K562 (cell line): ENCODE results near the gene TBC1D20. TPM values are rescaled to one million over a fixed set of nuclear protein-coding genes. Genes with fewer than 3 reads are reported as not detected.
A peak's percentile ranks its signal among the peaks of the same experiment; 100 is the strongest.

Experiments
- ATAC-seq: fragments of 200-7000 bp; cut with Tn5 transposase; 3 replicates; pipeline ENCODE4 v1.9.1; 2020; ENCODE audit warnings: moderate library complexity
- BruUV-seq: library from RNA; stranded (reverse); fragments of 400-500 nt; replicated peaks from 2 replicates; lab custom pipeline; 2021; lab: Mats Ljungman, UMichigan
- CTCF ChIA-PET: fragments of 300-600 bp; formaldehyde crosslinking; extraction: SDS; loops from one replicate; lab custom pipeline; 2021; ENCODE audit warnings: low intra/inter-chr PET ratio; lab: Yijun Ruan, JAX
- POLR2A ChIA-PET: fragments of 300-600, 350-650 bp; sonication (Branson Sonifier 250); formaldehyde crosslinking; extraction: SDS; loops from one replicate; lab custom pipeline; 2021; ENCODE audit warnings: antibody characterized with exemption, inconsistent platforms; lab: Yijun Ruan, JAX
- DNase-seq, 4 experiments: peaks; one replicate each; pipeline versions ENCODE4 v3.0.0 to v3.0.0-alpha.2; 2011 to 2018; ENCODE audit warnings: low spot score in 3 of 4, mixed read lengths in 3 of 4; ENCODE audit errors: extremely low read depth in 1 of 4
- FAIRE-seq: peaks from 2 replicates; lab custom pipeline; 2011; peaks lifted over from hg19 to GRCh38; lab: Jason Lieb, UNC
- H2AFZ ChIP-seq: 2 replicates; pipeline ENCODE4 v1.6.0; 2011; ENCODE audit warnings: low read depth, low read length, control low read depth, inconsistent platforms
- H3K27ac ChIP-seq: fragments of 200-600 bp; 3 replicates; pipeline ENCODE4 v1.8.0; 2011; ENCODE audit warnings: low read depth, mild to moderate bottlenecking, control low read depth, inconsistent platforms, low read length, moderate library complexity, mixed read lengths; ENCODE audit errors: extremely low read depth
- H3K27me3 ChIP-seq, 2 experiments: fragments of 300-600 bp in 1 of 2; 2 replicates in 1 of 2; 3 replicates in 1 of 2; pipeline versions ENCODE4 v1.6.0 to v1.8.0; 2011; ENCODE audit warnings: inconsistent platforms in 2 of 2, low read length in 2 of 2, mild to moderate bottlenecking in 1 of 2, mixed read lengths in 1 of 2, moderate library complexity in 1 of 2; ENCODE audit not compliant: control insufficient read depth in 2 of 2, insufficient read depth in 2 of 2
- H3K36me3 ChIP-seq: fragments of 300-600 bp; 3 replicates; pipeline ENCODE4 v1.8.0; 2011; ENCODE audit warnings: mild to moderate bottlenecking, low read length, inconsistent platforms; ENCODE audit not compliant: control insufficient read depth, insufficient read depth
- H3K4me1 ChIP-seq, 2 experiments: fragments of 200-600 bp in 1 of 2; replicated peaks in 1 of 2; 2 replicates in 1 of 2; 3 replicates in 1 of 2; pipeline versions ENCODE4 v1.5.1 to v1.8.0; 2011; ENCODE audit warnings: inconsistent platforms in 2 of 2, low read length in 2 of 2, mild to moderate bottlenecking in 1 of 2, mixed read lengths in 1 of 2, moderate library complexity in 1 of 2; ENCODE audit not compliant: control insufficient read depth in 2 of 2, insufficient read depth in 2 of 2
- H3K4me2 ChIP-seq: 2 replicates; pipeline ENCODE4 v1.6.1; 2011; ENCODE audit warnings: low read length, control low read depth, inconsistent platforms, mixed read lengths; ENCODE audit not compliant: insufficient read depth
- H3K4me3 ChIP-seq: fragments of 200-600 bp; sonication (generic), shearing (Covaris generic); 2 replicates; pipeline ENCODE4 v1.5.1; 2016; ENCODE audit warnings: control low read depth, inconsistent platforms
- H3K79me2 ChIP-seq: fragments of 200-600 bp; 3 replicates; pipeline ENCODE4 v1.8.0; 2011; ENCODE audit warnings: low read length, inconsistent platforms; ENCODE audit not compliant: control insufficient read depth, insufficient read depth
- H3K9ac ChIP-seq, 2 experiments: 2 replicates each; pipeline versions ENCODE4 v1.6.0 to v1.6.1; 2011; ENCODE audit warnings: low read depth in 2 of 2, low read length in 2 of 2, control low read depth in 1 of 2, inconsistent platforms in 1 of 2, mild to moderate bottlenecking in 1 of 2, mixed read lengths in 1 of 2; ENCODE audit not compliant: insufficient read depth in 1 of 2
- H3K9me1 ChIP-seq: one replicate; pipeline ENCODE4 v1.6.0; 2011; ENCODE audit warnings: inconsistent platforms, mild to moderate bottlenecking, low read length, moderate library complexity; ENCODE audit not compliant: control insufficient read depth, insufficient read depth
- H3K9me3 ChIP-seq: replicated peaks from 2 replicates; pipeline ENCODE4 v1.5.1; 2011; ENCODE audit warnings: low read depth, low read length, inconsistent platforms; ENCODE audit not compliant: control insufficient read depth, insufficient read depth
- H4K20me1 ChIP-seq: replicated peaks from 2 replicates; pipeline ENCODE4 v1.6.1; 2011; ENCODE audit warnings: low read length, inconsistent platforms, mixed read lengths; ENCODE audit not compliant: control insufficient read depth, insufficient read depth
- ESRRA ChIP-seq: fragments of 450-650 bp; IDR thresholded peaks from 2 replicates; pipeline ENCODE4 v1.6.1; 2014; ENCODE audit warnings: low read depth, mild to moderate bottlenecking, moderate library complexity, borderline replicate concordance
- ETV1 ChIP-seq: fragments of 450-650 bp; conservative IDR thresholded peaks from 2 replicates; pipeline ENCODE4 v1.6.1; 2016; ENCODE audit warnings: missing genetic modification characterization, control low read depth, low read depth, missing compliant biosample characterization
- MTF1 ChIP-seq: fragments of 250-450 bp; sonication (Bioruptor Pico); IDR thresholded peaks from 2 replicates; pipeline ENCODE4 v1.9.0; 2021; ENCODE audit warnings: moderate library complexity, mild to moderate bottlenecking, inconsistent platforms, borderline replicate concordance
- NCOR1 ChIP-seq: fragments of 450-650 bp; IDR thresholded peaks from 2 replicates; pipeline ENCODE4 v1.6.1; 2016; ENCODE audit warnings: mild to moderate bottlenecking, moderate library complexity
- RAD51 ChIP-seq: fragments of 450-650 bp; IDR thresholded peaks from 2 replicates; pipeline ENCODE4 v1.7.1; 2016; ENCODE audit warnings: low read depth, mild to moderate bottlenecking, borderline replicate concordance
- SRSF7 ChIP-seq: fragments of 200-400 bp; formaldehyde crosslinking; optimal IDR thresholded peaks from 2 replicates; pipeline ENCODE3; 2017; ENCODE audit warnings: mild to moderate bottlenecking, low read depth, low read length
- TEAD1 ChIP-seq, 2 experiments: fragments of 450-650 bp in 1 of 2; sonication (generic) in 1 of 2; formaldehyde crosslinking; IDR thresholded peaks; 2 replicates each; pipeline versions ENCODE4 v1.4.0 to v1.8.0; 2020 to 2022; ENCODE audit warnings: mild to moderate bottlenecking in 2 of 2, missing genetic modification reagents in 1 of 2
- ZNF143 ChIP-seq: sonication (generic); formaldehyde crosslinking; IDR thresholded peaks from 2 replicates; pipeline ENCODE4 v1.9.0; 2022; ENCODE audit warnings: mild to moderate bottlenecking, missing genetic modification reagents
- ZNF76 ChIP-seq: fragments of 250-450 bp; sonication (Bioruptor Pico); IDR thresholded peaks from 2 replicates; pipeline ENCODE4 v1.4.0; 2020; ENCODE audit warnings: mild to moderate bottlenecking, moderate library complexity, borderline replicate concordance
- whole genome bisulfite sequencing: fragments of 100-300 bp; shearing (Covaris generic); methylation state at CpG from one replicate; pipeline ENCODE4 v1.1.6; 2016; ENCODE audit warnings: low coverage, mixed read lengths; ENCODE audit not compliant: insufficient coverage; ENCODE audit errors: missing lambda C conversion rate; 5-methylcytosine and 5-hydroxymethylcytosine counted together
- in situ Hi-C: fragments of 300-500 bp; cut with MboI; formaldehyde crosslinking; loops from 4 replicates; pipeline ENCODE4 v1.15.0; 2018; ENCODE audit warnings: inconsistent platforms, mixed read lengths
- intact Hi-C: fragments of 100-400 bp; cut with micrococcal nuclease; formaldehyde crosslinking; loops from 2 replicates; pipeline ENCODE4 v1.14.2; 2022
- polyA plus RNA-seq, 8 experiments: library from polyadenylated mRNA; depleted of rRNA in 4 of 8; stranded (reverse) in 5 of 8; unstranded in 3 of 8; fragments of >200 nt; fragmentation: Nextera tagmentation in 2 of 8; fragmentation: Illumina TruSeq in 1 of 8; extraction: Ambion mirVana in 2 of 8; extraction: Trizol in 1 of 8; gene quantifications; 2 replicates each; pipeline versions ENCODE4 v1.2.1 to v1.2.3, GENCODE V29; 2011 to 2014; ENCODE audit warnings: inconsistent platforms in 1 of 8, missing spikeins in 1 of 8
- total RNA-seq, 7 experiments: library from RNA; depleted of rRNA in 6 of 7; stranded (reverse); fragments of >200 nt in 6 of 7; fragmentation: Illumina TruSeq in 2 of 7; extraction: Trizol in 2 of 7; gene quantifications; 2 replicates each; pipeline versions ENCODE4 v1.2.1 to v1.2.3, GENCODE V29; 2011 to 2021; ENCODE audit warnings: low replicate concordance in 1 of 7
- TF ChIP-seq, protein P1 (sequence below): fragments of 200-600 bp; sonication (generic); IDR thresholded peaks from one replicate; pipeline ENCODE4 v1.6.1; 2012; ENCODE audit warnings: mild to moderate bottlenecking, low read depth, low read length, inconsistent platforms

The TBC1D20 gene
- total and polyA plus RNA-seq, 9 of the 15 experiments (the other 6 are each of a cell fraction or from before 2014, with no cell fraction given): 7.0 to 25.3 (median 15.1) TPM

DNA sequence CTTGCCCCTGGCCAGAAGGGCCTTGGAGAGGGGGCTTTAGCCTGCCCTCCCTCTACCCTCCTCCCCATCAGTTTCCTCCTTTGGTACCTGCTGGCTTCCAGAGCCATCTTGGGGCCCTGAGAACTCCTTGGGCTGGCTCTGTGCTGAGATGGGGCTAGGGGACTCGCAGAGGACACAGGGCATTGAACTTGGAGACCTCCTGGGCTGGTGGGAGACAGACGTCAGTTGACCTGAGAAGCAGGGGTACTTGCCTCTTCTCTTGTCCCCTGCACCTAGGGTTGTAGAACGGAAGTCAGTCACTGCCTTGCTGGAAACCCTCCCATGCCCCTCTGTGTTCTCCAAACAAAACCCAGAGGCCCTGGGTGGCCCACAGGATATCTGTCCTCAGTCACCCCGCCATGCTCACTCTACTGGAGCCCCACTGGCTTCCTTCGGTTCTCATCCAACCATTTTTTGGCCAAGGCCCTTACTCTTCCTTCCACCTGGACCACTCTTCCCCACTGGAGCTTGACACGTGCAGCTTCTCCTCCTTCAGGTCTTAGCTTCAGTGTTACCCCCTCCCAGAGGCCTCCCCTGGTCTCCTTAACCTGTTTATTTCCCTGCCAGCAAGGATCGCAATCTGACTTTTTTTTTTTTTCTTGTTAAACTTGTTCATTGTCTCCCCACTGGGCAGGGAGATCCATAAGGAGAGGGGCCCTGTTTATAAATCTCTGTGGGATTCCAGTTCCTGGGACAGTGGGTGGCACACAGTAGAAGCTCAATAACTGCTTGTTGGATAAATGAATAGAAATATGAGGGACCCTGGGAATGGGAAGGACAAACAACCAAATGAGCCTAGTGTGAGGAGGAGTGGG lies 53.3 kb downstream of the TBC1D20 start:
- H3K27me3 ChIP-seq: no peaks in the 10 kb centered on the region
- peak overlapping the region; percentile 88 for H3K4me2 ChIP-seq
- peaks cover 2% of the 10 kb centered on the region for H3K9me3 ChIP-seq
- no peaks in the 10 kb centered on the region for H3K9me1 ChIP-seq
- H3K4me3 ChIP-seq: peak overlapping the region; percentile 98
- ATAC-seq (peak; percentile 7), FAIRE-seq (peak; percentile 37), DNase-seq (peak in 1 of 4 experiments; percentile 18)
- peak overlapping the region; percentile 94 for H3K27ac ChIP-seq
- in situ Hi-C loops: no loop called here
- H2AFZ ChIP-seq: no peak overlapping the region
- H4K20me1 ChIP-seq: no peaks in the 10 kb centered on the region
- H3K36me3 ChIP-seq: peaks cover 30% of the 10 kb centered on the region; the same call in 2 of the 3 replicates
- H3K9ac ChIP-seq: peak overlapping the region; percentile 95 to 98
- intact Hi-C loops: no loop called here
- WGBS: 3% methylated on average over 7 of the region's 7 CpGs
- BruUV-seq: no TSS peak
- CTCF ChIA-PET: no interaction called here
- H3K79me2 ChIP-seq: peaks cover 34% of the 10 kb centered on the region
- POLR2A ChIA-PET: interaction anchor here (0.6 kb wide), 1 partner anchor 167 kb away, joined by 3 read pairs; no protein-coding TSS in a partner anchor
- H3K4me1 ChIP-seq: peaks cover 17 to 18% of the 10 kb centered on the region in 2 experiments; a peak in 4 of 5 replicates
- TF ChIP-seq SRSF7: no peak
- 0 out of 4 replicates have a peak, but pooled peaks of 1 of the 2 experiments have one; percentile 7 for TF ChIP-seq TEAD1 (CRISPR knock-in tag; IDR thresholded peaks at IDR 0.05)
- TF ChIP-seq ZNF76: no peak
- TF ChIP-seq ESRRA: no peak
- TF ChIP-seq, protein P1, sequence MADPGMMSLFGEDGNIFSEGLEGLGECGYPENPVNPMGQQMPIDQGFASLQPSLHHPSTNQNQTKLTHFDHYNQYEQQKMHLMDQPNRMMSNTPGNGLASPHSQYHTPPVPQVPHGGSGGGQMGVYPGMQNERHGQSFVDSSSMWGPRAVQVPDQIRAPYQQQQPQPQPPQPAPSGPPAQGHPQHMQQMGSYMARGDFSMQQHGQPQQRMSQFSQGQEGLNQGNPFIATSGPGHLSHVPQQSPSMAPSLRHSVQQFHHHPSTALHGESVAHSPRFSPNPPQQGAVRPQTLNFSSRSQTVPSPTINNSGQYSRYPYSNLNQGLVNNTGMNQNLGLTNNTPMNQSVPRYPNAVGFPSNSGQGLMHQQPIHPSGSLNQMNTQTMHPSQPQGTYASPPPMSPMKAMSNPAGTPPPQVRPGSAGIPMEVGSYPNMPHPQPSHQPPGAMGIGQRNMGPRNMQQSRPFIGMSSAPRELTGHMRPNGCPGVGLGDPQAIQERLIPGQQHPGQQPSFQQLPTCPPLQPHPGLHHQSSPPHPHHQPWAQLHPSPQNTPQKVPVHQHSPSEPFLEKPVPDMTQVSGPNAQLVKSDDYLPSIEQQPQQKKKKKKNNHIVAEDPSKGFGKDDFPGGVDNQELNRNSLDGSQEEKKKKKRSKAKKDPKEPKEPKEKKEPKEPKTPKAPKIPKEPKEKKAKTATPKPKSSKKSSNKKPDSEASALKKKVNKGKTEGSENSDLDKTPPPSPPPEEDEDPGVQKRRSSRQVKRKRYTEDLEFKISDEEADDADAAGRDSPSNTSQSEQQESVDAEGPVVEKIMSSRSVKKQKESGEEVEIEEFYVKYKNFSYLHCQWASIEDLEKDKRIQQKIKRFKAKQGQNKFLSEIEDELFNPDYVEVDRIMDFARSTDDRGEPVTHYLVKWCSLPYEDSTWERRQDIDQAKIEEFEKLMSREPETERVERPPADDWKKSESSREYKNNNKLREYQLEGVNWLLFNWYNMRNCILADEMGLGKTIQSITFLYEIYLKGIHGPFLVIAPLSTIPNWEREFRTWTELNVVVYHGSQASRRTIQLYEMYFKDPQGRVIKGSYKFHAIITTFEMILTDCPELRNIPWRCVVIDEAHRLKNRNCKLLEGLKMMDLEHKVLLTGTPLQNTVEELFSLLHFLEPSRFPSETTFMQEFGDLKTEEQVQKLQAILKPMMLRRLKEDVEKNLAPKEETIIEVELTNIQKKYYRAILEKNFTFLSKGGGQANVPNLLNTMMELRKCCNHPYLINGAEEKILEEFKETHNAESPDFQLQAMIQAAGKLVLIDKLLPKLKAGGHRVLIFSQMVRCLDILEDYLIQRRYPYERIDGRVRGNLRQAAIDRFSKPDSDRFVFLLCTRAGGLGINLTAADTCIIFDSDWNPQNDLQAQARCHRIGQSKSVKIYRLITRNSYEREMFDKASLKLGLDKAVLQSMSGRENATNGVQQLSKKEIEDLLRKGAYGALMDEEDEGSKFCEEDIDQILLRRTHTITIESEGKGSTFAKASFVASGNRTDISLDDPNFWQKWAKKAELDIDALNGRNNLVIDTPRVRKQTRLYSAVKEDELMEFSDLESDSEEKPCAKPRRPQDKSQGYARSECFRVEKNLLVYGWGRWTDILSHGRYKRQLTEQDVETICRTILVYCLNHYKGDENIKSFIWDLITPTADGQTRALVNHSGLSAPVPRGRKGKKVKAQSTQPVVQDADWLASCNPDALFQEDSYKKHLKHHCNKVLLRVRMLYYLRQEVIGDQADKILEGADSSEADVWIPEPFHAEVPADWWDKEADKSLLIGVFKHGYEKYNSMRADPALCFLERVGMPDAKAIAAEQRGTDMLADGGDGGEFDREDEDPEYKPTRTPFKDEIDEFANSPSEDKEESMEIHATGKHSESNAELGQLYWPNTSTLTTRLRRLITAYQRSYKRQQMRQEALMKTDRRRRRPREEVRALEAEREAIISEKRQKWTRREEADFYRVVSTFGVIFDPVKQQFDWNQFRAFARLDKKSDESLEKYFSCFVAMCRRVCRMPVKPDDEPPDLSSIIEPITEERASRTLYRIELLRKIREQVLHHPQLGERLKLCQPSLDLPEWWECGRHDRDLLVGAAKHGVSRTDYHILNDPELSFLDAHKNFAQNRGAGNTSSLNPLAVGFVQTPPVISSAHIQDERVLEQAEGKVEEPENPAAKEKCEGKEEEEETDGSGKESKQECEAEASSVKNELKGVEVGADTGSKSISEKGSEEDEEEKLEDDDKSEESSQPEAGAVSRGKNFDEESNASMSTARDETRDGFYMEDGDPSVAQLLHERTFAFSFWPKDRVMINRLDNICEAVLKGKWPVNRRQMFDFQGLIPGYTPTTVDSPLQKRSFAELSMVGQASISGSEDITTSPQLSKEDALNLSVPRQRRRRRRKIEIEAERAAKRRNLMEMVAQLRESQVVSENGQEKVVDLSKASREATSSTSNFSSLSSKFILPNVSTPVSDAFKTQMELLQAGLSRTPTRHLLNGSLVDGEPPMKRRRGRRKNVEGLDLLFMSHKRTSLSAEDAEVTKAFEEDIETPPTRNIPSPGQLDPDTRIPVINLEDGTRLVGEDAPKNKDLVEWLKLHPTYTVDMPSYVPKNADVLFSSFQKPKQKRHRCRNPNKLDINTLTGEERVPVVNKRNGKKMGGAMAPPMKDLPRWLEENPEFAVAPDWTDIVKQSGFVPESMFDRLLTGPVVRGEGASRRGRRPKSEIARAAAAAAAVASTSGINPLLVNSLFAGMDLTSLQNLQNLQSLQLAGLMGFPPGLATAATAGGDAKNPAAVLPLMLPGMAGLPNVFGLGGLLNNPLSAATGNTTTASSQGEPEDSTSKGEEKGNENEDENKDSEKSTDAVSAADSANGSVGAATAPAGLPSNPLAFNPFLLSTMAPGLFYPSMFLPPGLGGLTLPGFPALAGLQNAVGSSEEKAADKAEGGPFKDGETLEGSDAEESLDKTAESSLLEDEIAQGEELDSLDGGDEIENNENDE: no peak
- no peak for TF ChIP-seq ETV1
- TF ChIP-seq RAD51: no peak
- TF ChIP-seq NCOR1: no peak
- TF ChIP-seq ZNF143: 0 out of 2 replicates have a peak, but pooled peaks have one; percentile 12
- no peak for TF ChIP-seq MTF1 (CRISPR knock-in tag)
